HG03442 (cell line): ENCODE data around the gene ETNK2.

Experiments used
- ATAC-seq: cut with Tn5 transposase; IDR thresholded peaks from one replicate; pipeline ENCODE4 v1.9.1; 2021; ENCODE audit warnings: mild to moderate bottlenecking, moderate library complexity; ENCODE audit not compliant: unreplicated experiment

Gene ETNK2

GRCh38 chr1:204128964-204129896 is 22.6 kb downstream of the ETNK2 start:
- no peak for ATAC-seq

DNA sequence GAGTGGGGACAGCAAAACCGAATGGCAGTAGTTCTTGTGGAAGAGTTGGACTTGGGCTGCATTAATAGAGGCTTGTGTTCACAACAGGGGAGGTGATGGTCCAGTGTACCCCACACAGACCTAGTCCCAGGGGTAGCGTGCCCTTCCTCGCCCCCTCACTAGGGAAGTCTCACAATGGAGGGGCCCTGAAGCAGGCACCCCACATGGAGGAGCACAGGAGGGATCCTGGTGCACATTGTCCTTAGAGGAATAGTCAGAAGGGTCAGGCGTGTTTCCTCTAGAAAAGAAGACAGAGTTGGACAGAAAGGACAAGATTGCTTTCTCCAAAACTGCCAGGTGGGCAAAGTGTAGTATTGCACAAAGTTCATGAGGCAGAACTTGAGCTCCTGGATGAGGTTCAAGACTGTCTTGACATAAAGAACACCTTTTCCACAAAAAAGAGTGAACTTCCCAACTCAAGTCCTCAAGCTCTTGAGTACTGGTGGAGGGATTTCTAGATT is 23.3 kb downstream of the ETNK2 start:
- no peak for ATAC-seq

DNA sequence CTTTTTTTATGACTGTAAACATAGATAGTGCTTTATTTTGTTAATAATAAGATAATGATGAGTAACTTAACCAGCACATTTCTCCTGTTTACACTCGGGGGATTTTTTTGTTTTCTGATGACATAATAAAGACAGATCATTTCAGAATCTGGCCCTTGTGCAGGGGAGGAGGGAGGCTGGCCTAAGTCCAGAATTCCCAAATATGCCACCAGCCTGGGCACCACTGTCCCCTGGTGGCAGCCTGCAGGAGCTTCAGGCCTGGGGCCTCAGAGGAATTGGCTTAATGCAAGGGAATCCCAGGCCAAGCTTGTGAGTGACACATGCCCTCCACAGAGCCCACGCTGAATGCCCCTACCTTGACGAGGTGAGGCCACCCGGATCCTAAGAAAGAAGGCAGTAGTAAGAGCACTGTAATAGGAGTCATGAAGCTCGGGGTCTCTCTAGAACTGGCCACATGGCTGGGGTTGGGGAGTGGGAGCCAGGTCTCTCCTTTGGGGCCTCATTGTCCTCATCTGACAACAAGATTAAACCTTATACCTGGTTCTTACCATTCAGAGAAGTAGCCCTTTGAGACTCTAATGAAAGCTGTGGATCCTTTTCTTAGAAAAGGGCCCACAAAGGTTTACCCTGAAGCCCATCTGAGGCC is 24.1 kb downstream of the ETNK2 start:
- ATAC-seq: no peak

GRCh38 chr1:204126956-204127355 is 24.9 kb downstream of the ETNK2 start:
- no peak for ATAC-seq

GRCh38 chr1:204126386-204126785 is 25.5 kb downstream of the ETNK2 start:
- no peak for ATAC-seq

DNA sequence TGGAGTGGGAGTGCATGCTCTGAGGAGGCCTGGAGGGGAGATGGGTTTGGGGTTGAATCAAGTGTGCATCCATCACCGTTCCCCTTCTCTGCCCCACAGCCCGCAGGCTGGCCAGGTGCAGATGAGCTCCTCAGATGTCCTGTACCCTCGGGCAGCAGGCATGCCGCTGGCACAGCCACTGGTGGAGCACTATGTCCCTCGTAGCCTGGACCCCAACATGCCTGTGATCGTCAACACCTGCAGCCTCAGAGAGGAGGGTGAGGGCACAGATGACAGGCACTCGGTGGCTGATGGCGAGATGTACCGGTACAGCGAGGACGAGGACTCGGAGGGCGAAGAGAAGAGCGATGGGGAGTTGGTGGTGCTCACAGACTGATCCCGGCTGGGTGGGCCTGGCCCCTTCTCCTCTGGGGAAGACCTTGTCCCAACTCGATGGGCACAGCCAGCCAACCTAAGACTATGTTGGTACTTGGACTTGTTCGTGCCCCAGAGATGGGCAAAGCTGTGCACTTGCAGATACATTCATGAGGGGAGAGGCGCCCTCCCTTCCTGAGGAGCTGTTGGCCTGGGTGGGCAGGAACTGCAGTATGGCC is 26.0 kb downstream of the ETNK2 start:
- no peak for ATAC-seq

GRCh38 chr1:204124639-204125038 is 27.2 kb downstream of the ETNK2 start:
- no peak for ATAC-seq

DNA sequence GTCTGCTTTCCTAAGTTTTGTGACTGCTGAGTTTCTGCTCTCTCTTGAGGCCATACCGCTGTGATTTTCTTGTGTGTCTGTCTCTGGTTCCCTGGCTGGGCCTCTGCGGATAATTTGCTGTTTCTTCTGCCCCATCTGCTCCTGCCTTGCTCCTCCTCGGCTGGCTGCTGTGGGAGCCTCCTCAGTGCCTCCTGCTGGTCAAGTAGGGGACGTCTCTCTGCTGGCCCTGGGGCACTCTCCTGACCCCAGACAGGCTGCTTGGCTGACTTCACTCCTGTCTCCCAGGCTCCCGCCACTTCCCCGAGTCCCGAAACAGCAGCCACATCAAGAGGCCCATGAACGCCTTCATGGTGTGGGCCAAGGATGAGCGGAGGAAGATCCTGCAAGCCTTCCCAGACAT is 28.5 kb downstream of the ETNK2 start:
- ATAC-seq: no peak

- no peak for ATAC-seq
Measured at GRCh38 chr1:204121840-204122555, 29.8 kb downstream of the ETNK2 start.

GRCh38 chr1:204116539-204116938 is 35.3 kb downstream of the ETNK2 start:
- no peak for ATAC-seq

GRCh38 chr1:204115116-204115515 is 36.7 kb downstream of the ETNK2 start:
- no peak for ATAC-seq

DNA sequence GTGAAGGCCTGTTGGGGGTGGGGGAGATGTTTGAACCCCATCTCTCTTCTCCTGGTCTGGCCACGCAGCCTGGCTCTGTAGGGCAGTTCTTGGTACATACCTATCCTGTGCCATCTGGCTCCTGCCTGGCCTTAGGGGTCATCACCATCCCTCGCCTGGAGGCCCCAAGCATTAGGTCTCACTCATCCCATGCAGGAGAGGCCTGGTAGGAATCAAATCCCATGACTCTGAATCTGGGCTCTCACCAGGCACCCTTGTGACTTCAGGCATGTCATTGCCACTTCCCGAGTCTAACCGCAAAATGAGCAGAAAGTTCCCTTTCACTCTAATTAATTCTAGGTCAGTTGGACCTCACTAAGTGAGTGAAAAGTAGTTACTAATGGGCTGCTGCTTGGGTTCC is 37.2 kb downstream of the ETNK2 start:
- ATAC-seq: no peak

- no peak for ATAC-seq
Measured at GRCh38 chr1:204113896-204114295, 37.9 kb downstream of the ETNK2 start.

DNA sequence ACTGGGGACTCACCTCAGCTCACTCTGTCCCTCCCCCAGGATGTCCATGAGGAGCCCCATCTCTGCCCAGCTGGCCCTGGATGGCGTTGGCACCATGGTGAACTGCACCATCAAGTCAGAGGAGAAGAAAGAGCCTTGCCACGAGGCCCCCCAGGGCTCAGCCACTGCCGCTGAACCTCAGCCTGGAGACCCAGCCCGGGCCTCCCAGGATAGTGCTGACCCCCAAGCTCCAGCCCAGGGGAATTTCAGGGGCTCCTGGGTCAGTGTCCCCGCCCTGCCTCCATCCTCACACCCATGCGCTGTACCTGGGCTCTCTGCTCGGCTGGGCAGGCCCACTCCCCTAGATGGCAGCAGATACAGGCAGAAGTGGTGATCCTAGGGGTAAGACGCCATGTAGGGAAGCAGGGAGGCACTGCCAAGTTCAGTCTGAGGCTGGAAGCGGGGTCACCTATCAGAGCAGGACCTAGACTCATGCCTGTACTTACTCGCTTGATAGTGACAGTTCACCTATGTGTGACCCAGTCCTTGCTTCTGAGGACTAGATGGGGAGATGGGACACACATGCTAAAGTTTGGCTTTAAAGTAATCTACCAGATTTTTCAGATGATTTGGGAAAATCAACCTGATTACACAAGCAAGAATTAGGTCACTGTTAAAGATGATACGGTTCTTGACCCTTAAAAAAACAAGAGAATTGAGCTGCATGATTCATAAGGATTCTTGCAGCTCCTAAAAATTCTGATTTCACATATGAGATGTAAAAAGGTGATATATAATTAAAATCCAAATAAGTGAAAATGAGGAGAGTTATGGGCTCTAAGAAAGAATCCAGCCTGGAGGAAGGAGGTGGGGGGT is 38.7 kb downstream of the ETNK2 start:
- no peak for ATAC-seq

GRCh38 chr1:204110894-204111633 is 40.8 kb downstream of the ETNK2 start:
- ATAC-seq: no peak

DNA sequence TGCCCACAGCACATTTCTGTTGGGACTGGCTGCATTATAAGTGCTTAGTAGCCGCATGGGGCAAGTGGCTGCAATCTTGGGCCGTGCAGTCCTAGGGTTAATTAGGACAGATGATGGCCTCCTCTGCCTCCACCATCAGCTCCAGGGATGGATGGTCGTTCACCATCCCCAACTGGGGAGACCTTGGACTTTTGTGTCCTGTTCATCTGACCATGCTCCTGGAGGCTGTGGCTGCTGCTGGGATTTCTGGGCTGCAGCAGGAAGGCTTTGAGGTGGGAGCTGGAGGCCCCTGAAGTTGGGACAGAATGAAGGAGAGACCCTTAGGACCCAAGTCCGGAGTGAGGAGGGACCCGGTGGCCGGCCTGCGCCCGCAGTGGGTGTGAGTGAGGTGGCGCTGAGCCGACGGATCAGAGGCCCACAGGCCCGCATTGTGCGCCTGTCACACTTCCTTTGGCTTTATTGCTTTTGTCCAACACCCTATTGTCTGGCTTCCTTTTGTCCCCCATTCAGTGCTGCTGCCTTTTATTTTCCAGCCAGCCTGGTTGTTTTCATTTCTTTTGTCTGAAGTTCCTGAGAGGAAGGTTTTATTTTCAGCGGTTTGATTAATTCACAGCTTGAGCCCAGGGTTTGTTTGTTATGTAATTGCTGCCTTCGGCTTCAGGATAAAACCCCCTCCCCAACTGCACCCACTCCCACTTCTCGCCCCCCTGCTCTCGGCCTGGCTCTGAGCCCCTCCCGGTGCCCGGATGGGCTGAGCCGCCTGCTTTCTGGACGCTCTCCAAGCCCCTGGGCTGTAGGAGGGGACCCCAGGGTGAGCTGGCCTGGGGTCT is 43.3 kb downstream of the ETNK2 start:
- no peak for ATAC-seq

DNA sequence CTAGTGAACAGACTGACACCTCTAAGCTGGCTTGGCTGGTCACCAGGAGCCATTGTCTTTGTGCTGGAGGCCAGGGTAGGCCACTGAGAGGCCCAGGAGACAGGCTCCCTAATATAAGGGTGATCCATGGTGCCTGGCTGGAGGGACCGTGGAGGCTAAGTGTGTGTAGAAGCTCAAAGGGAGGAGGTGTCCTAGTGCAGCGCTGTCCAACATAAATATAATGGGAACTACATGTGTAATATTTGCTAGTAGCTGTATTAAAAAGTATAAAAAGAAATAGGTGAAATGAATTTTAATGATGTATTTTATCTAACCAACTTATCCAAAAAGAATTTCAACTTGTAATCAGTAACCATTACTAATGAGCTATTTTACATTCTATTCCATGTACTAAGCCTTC is 44.0 kb downstream of the ETNK2 start:
- ATAC-seq: no peak

DNA sequence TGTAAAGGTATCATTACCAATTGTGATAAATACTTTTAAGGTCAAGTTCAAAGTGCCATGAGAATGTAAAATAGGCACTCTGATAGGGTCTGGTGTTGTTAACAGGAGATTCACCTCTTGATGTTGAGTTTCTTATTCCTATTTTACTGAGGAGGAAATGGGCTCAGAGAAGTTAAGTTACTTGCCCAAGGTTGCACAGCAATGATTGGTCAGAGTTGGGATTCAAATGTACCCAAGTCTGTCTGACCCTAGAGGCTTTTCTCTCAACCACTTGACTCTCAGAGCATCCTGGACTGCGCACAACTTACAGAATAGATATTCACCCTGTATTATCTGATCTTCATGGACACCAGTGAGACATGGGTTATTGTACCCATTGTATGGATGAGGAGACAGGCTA is 45.0 kb downstream of the ETNK2 start:
- ATAC-seq: no peak

DNA sequence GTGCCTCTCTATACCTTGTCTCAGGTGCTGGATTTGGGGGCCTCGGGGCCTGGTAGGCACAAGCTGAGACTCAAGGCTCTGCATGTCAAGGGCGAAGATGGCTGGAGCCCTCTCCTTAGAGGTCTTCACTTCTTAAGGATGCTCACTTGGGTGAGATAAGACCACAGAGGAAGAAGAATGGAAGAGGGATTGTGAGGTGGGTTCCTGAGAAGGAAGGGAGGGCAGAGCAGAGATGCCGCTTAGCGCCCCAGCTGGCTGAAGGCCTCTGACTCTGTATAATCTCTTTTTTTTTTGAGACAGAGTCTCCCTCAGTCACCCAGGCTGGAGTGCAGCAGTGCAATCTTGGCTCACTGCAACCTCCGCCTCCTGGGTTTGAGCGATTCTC is 46.7 kb downstream of the ETNK2 start:
- ATAC-seq: no peak
